ENCODE measurements around the gene FBXO44. TPM values are rescaled to one million over a fixed set of nuclear protein-coding genes. Genes with fewer than 3 reads are reported as not detected.
"Not testable (repeated sequence)": the region's sequence is repeated elsewhere in the genome, so short reads cannot be mapped to it uniquely, and the experiment has no call there.

The FBXO44 gene
- total RNA-seq, 2 donors from 2014 or later: 12.9 to 30.6 TPM

GRCh38 chr1:11642418-11643017, 12.2 kb upstream of the FBXO44 start:
- not testable (repeated sequence) for H3K4me3 ChIP-seq; H3K27ac ChIP-seq; H3K36me3 ChIP-seq (replicated peaks in 1 of 2; ENCODE audit: insufficient read depth in 1 of 2, low read depth in 2 of 2); H3K27me3 ChIP-seq; H3K9me3 ChIP-seq; H3K4me1 ChIP-seq
- intact Hi-C loops (cut with DNase I): loop anchor here (10.0 kb wide), 1 partner anchor 398 kb away; no protein-coding TSS in a partner anchor
- 50 to 55% methylated on average over 18 of the region's 18 CpGs for WGBS, 2 donors
- TF ChIP-seq, protein P1, sequence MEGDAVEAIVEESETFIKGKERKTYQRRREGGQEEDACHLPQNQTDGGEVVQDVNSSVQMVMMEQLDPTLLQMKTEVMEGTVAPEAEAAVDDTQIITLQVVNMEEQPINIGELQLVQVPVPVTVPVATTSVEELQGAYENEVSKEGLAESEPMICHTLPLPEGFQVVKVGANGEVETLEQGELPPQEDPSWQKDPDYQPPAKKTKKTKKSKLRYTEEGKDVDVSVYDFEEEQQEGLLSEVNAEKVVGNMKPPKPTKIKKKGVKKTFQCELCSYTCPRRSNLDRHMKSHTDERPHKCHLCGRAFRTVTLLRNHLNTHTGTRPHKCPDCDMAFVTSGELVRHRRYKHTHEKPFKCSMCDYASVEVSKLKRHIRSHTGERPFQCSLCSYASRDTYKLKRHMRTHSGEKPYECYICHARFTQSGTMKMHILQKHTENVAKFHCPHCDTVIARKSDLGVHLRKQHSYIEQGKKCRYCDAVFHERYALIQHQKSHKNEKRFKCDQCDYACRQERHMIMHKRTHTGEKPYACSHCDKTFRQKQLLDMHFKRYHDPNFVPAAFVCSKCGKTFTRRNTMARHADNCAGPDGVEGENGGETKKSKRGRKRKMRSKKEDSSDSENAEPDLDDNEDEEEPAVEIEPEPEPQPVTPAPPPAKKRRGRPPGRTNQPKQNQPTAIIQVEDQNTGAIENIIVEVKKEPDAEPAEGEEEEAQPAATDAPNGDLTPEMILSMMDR (IDR thresholded peaks at IDR 0.05): peak; percentile 88 to 98 (median 92)
- DNase-seq: peak; percentile 66 to 79 (median 70)
- peak; percentile 75 for ATAC-seq

- no peaks in the 10 kb centered on the region for H3K27me3 ChIP-seq
- H3K4me3 ChIP-seq: no peak overlapping the region
- H3K36me3 ChIP-seq (replicated peaks in 1 of 2; ENCODE audit: insufficient read depth in 1 of 2, low read depth in 2 of 2): no peaks in the 10 kb centered on the region
- ATAC-seq: no peak
- H3K27ac ChIP-seq: no peak overlapping the region
- H3K9me3 ChIP-seq: no peaks in the 10 kb centered on the region
- DNase-seq: no peak
- intact Hi-C loops (cut with DNase I): loop anchor here (10.0 kb wide), 1 partner anchor 399 kb away; no protein-coding TSS in a partner anchor
- peaks cover 10% of the 10 kb centered on the region for H3K4me1 ChIP-seq
- TF ChIP-seq, protein P1 (IDR thresholded peaks at IDR 0.05): no peak
- no peak for TF ChIP-seq POLR2A (IDR thresholded peaks at IDR 0.05)
- 38 to 50% methylated on average over 5 of the region's 5 CpGs for WGBS, 2 donors
Observed at GRCh38 chr1:11643782-11644181, 10.9 kb upstream of the FBXO44 start.

DNA sequence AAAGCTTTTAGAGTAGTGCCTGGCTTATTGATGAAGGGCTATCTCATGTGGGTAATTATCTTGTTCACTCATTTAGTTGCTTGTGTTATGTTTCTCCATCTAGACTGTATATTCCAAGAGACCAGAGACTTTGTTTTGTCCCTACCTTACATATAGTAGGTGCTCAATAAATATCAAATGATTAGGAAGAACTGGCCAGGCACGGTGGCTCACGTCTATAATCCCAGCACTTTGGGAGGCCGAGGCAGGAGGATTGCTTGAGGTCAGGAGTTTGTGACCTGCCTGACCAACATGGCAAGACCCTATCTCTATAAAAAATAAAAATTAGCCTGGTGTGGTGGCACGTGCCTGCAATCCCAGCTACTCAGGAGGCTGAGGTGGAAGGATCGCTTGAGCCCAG, 9.4 kb upstream of the FBXO44 start:
- no peaks in the 10 kb centered on the region for H3K9me3 ChIP-seq
- ATAC-seq: no peak
- no peaks in the 10 kb centered on the region for H3K27me3 ChIP-seq
- 93 to 94% methylated on average over 5 of the region's 5 CpGs for WGBS, 2 donors
- H3K36me3 ChIP-seq (replicated peaks in 1 of 2; ENCODE audit: insufficient read depth in 1 of 2, low read depth in 2 of 2): no peaks in the 10 kb centered on the region
- intact Hi-C loops (cut with DNase I): loop anchor here (5.0 to 10.0 kb wide), 2 partner anchors 72 to 400 kb away; no protein-coding TSS in a partner anchor
- peaks cover 22% of the 10 kb centered on the region for H3K4me1 ChIP-seq
- H3K4me3 ChIP-seq: no peak overlapping the region
- DNase-seq: no peak
- H3K27ac ChIP-seq: no peak overlapping the region
- TF ChIP-seq, protein P1 (IDR thresholded peaks at IDR 0.05): no peak
- no peak for TF ChIP-seq POLR2A (IDR thresholded peaks at IDR 0.05)

DNA sequence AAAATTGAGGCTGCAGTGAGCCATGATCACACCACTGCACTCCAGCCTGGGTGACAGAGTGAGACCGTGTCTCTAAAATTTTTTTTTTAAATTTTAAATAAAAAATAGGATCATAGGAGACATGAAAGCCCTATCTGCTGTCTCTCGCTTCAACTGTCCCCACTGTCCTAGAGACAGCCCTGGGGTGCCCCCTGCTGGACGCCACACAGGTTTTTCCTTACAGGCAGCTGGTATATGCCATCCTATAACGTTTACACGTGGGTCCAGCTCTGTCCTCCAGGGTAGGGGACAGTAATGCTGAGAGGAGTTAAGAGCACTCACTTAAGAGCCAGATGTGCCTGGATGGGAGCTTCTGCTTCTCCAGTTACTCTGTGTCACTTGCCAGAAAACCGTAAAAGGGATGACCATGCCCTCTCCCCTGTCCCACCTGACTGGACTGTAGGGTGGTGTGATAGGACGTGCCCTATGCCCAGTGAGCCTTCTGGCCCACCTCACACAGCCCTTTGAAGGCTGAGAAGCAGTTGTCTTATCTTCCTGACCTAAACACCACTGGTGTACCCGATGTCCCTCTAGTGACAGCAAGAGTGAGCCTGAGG, 8.9 kb upstream of the FBXO44 start:
- intact Hi-C loops (cut with DNase I): loop anchor here (5.0 to 10.0 kb wide), 2 partner anchors 72 to 401 kb away; no protein-coding TSS in a partner anchor
- H3K36me3 ChIP-seq (replicated peaks in 1 of 2; ENCODE audit: insufficient read depth in 1 of 2, low read depth in 2 of 2): no peaks in the 10 kb centered on the region
- 21 to 33% methylated on average over 8 of the region's 8 CpGs for WGBS, 2 donors
- no peak for TF ChIP-seq POLR2A (IDR thresholded peaks at IDR 0.05)
- TF ChIP-seq, protein P1 (IDR thresholded peaks at IDR 0.05): peak; percentile 36 to 62 (median 59)
- H3K27me3 ChIP-seq: no peaks in the 10 kb centered on the region
- H3K4me1 ChIP-seq: peaks cover 27% of the 10 kb centered on the region
- H3K9me3 ChIP-seq: no peaks in the 10 kb centered on the region
- no peak overlapping the region for H3K4me3 ChIP-seq
- DNase-seq (peak; percentile 77 to 82 (median 80)), ATAC-seq (no peak)
- no peak overlapping the region for H3K27ac ChIP-seq

Data from body of pancreas (tissue), 4 donors.